H9 (cell line): ENCODE measurements around the gene CEP128. TPM values are rescaled to one million over a fixed set of nuclear protein-coding genes. Genes with fewer than 3 reads are reported as not detected.

Experiments
- DNase-seq: peaks from one replicate; pipeline ENCODE4 v3.0.0-alpha.2; 2017
- H2AFZ ChIP-seq: one replicate; pipeline ENCODE4 v1.6.1; 2013; ENCODE audit warnings: mild to moderate bottlenecking, low read length, control low read depth, moderate library complexity
- H2AK5ac ChIP-seq: 2 replicates; pipeline ENCODE4 v1.6.1; 2013; ENCODE audit warnings: low read length, control low read depth, mixed read lengths; ENCODE audit not compliant: insufficient read length
- H2BK120ac ChIP-seq: one replicate; pipeline ENCODE4 v1.6.1; 2013; ENCODE audit warnings: low read depth, mild to moderate bottlenecking, low read length, control low read depth, inconsistent platforms; ENCODE audit not compliant: poor library complexity, severe bottlenecking
- H2BK12ac ChIP-seq: 2 replicates; pipeline ENCODE4 v1.6.1; 2013; ENCODE audit warnings: low read length, control low read depth, mixed read lengths, low read depth; ENCODE audit not compliant: insufficient read length
- H2BK15ac ChIP-seq: 2 replicates; pipeline ENCODE4 v1.6.1; 2013; ENCODE audit warnings: low read depth, low read length, control low read depth
- H2BK20ac ChIP-seq: one replicate; pipeline ENCODE4 v1.6.1; 2013; ENCODE audit warnings: low read depth, mild to moderate bottlenecking, low read length, control low read depth, inconsistent platforms; ENCODE audit not compliant: poor library complexity, severe bottlenecking
- H2BK5ac ChIP-seq: 2 replicates; pipeline ENCODE4 v1.6.1; 2013; ENCODE audit warnings: low read length, control low read depth, mixed read lengths; ENCODE audit not compliant: insufficient read length
- H3K14ac ChIP-seq: 2 replicates; pipeline ENCODE4 v1.6.1; 2013; ENCODE audit warnings: low read length, control low read depth; ENCODE audit not compliant: insufficient read depth
- H3K18ac ChIP-seq: 2 replicates; pipeline ENCODE4 v1.6.1; 2013; ENCODE audit warnings: low read depth, mild to moderate bottlenecking, mixed read lengths, low read length, control low read depth; ENCODE audit not compliant: insufficient read length
- H3K23ac ChIP-seq: 2 replicates; pipeline ENCODE4 v1.6.1; 2013; ENCODE audit warnings: low read length, control low read depth, mixed read lengths, low read depth; ENCODE audit not compliant: insufficient read length
- H3K23me2 ChIP-seq: 2 replicates; pipeline ENCODE4 v1.6.1; 2013; ENCODE audit warnings: low read depth, mild to moderate bottlenecking, mixed read lengths, low read length, control low read depth; ENCODE audit not compliant: insufficient read length, poor library complexity, severe bottlenecking
- H3K27ac ChIP-seq: 2 replicates; pipeline ENCODE4 v1.5.1; 2013; ENCODE audit warnings: low read length, control low read depth, mixed read lengths, low read depth; ENCODE audit not compliant: insufficient read length
- H3K27me3 ChIP-seq: 2 replicates; pipeline ENCODE4 v1.6.1; 2013; ENCODE audit warnings: low read length, control low read depth, inconsistent platforms; ENCODE audit not compliant: insufficient read depth
- H3K4ac ChIP-seq: 2 replicates; pipeline ENCODE4 v1.6.1; 2013; ENCODE audit warnings: low read depth, mild to moderate bottlenecking, control low read depth, inconsistent platforms, low read length, moderate library complexity
- H3K4me1 ChIP-seq: 2 replicates; pipeline ENCODE4 v1.6.1; 2013; ENCODE audit warnings: low read length, control low read depth, inconsistent platforms; ENCODE audit not compliant: insufficient read depth
- H3K4me2 ChIP-seq: 2 replicates; pipeline ENCODE4 v1.6.1; 2013; ENCODE audit warnings: low read length, control low read depth, mixed read lengths; ENCODE audit not compliant: insufficient read length, insufficient read depth
- H3K56ac ChIP-seq: 2 replicates; pipeline ENCODE4 v1.6.1; 2013; ENCODE audit warnings: low read depth, mild to moderate bottlenecking, mixed read lengths, low read length, control low read depth; ENCODE audit not compliant: insufficient read length
- H3K79me1 ChIP-seq: 2 replicates; pipeline ENCODE4 v1.6.1; 2013; ENCODE audit warnings: low read depth, mild to moderate bottlenecking, moderate library complexity, low read length, control low read depth, inconsistent platforms; ENCODE audit not compliant: insufficient read depth, poor library complexity, severe bottlenecking
- H3K79me2 ChIP-seq: 2 replicates; pipeline ENCODE4 v1.6.1; 2013; ENCODE audit warnings: low read length, control low read depth, inconsistent platforms; ENCODE audit not compliant: insufficient read depth
- H3K9ac ChIP-seq: 2 replicates; pipeline ENCODE4 v1.6.1; 2013; ENCODE audit warnings: low read length, control low read depth, mixed read lengths; ENCODE audit not compliant: insufficient read length; ENCODE audit errors: extremely low read depth
- H3K9me3 ChIP-seq: one replicate; pipeline ENCODE4 v1.6.1; 2013; ENCODE audit warnings: low read depth, low read length, inconsistent platforms; ENCODE audit not compliant: control insufficient read depth
- H3T11ph ChIP-seq: one replicate; pipeline ENCODE4 v1.6.1; 2013; ENCODE audit warnings: mild to moderate bottlenecking, low read length, control low read depth, inconsistent platforms
- H4K20me1 ChIP-seq: one replicate; pipeline ENCODE4 v1.6.1; 2013; ENCODE audit not compliant: control insufficient read depth, insufficient read length, insufficient read depth
- H4K5ac ChIP-seq: 2 replicates; pipeline ENCODE4 v1.6.1; 2013; ENCODE audit warnings: low read depth, mild to moderate bottlenecking, mixed read lengths, low read length, control low read depth; ENCODE audit not compliant: insufficient read length
- H4K8ac ChIP-seq: replicated peaks from 2 replicates; pipeline ENCODE4 v1.6.1; 2013; ENCODE audit warnings: low read length, control low read depth, mixed read lengths, low read depth; ENCODE audit not compliant: insufficient read length
- H4K91ac ChIP-seq: 2 replicates; pipeline ENCODE4 v1.6.1; 2013; ENCODE audit warnings: low read depth, mild to moderate bottlenecking, moderate library complexity, mixed read lengths, low read length, control low read depth; ENCODE audit not compliant: insufficient read length
- H3K27ac Mint-ChIP-seq, 3 experiments: 2 replicates in 2 of 3; 3 replicates in 1 of 3; pipeline ENCODE4 v1.8.0; 2020 to 2021; ENCODE audit warnings: mixed read lengths in 3 of 3, mild to moderate bottlenecking in 1 of 3, moderate library complexity in 1 of 3
- H3K27me3 Mint-ChIP-seq: 2 replicates; pipeline ENCODE4 v1.8.0; 2021; ENCODE audit warnings: low read depth, mild to moderate bottlenecking, moderate library complexity, mixed read lengths
- H3K36me3 Mint-ChIP-seq, 3 experiments: 2 replicates in 2 of 3; 3 replicates in 1 of 3; pipeline ENCODE4 v1.8.0; 2020 to 2021; ENCODE audit warnings: low read depth in 3 of 3, mixed read lengths in 3 of 3; ENCODE audit not compliant: insufficient read depth in 1 of 3
- H3K4me1 Mint-ChIP-seq, 2 experiments: 2 replicates each; pipeline ENCODE4 v1.8.0; 2020; ENCODE audit warnings: mixed read lengths in 2 of 2
- H3K4me3 Mint-ChIP-seq, 2 experiments: 2 replicates in 1 of 2; 3 replicates in 1 of 2; pipeline ENCODE4 v1.8.0; 2020 to 2021; ENCODE audit warnings: mild to moderate bottlenecking in 2 of 2, mixed read lengths in 2 of 2, moderate library complexity in 1 of 2
- H3K9me3 Mint-ChIP-seq, 2 experiments: 2 replicates in 1 of 2; 3 replicates in 1 of 2; pipeline ENCODE4 v1.8.0; 2020; ENCODE audit warnings: mild to moderate bottlenecking in 2 of 2, mixed read lengths in 2 of 2, moderate library complexity in 1 of 2
- CTCF ChIP-seq: fragments of 200-600 bp; sonication (generic); conservative IDR thresholded peaks from 3 replicates; pipeline ENCODE4 v1.8.0; 2021; ENCODE audit warnings: antibody characterized with exemption, mild to moderate bottlenecking
- total RNA-seq: library from RNA; stranded (reverse); gene quantifications from 2 replicates; pipeline ENCODE4 v1.2.1, GENCODE V29; 2021

The CEP128 gene
- total RNA-seq, 1 experiment from 2014 or later = 16.3 TPM

- Mint-ChIP-seq H3K9me3 (no peaks in the 10 kb centered on the region), H3K27me3 (no peaks in the 10 kb centered on the region), H3K4me3 (no peak overlapping the region), H3K27ac (no peak overlapping the region), H3K36me3 (peaks cover 0 to 3% (median 0%) of the 10 kb centered on the region in 3 experiments; a peak in 1 of 7 replicates), H3K4me1 (peaks cover 3 to 4% of the 10 kb centered on the region in 2 experiments; a peak in 1 of 4 replicates)
- Histone ChIP-seq H2AFZ (no peak overlapping the region), H3K9me3 (no peaks in the 10 kb centered on the region), H3K56ac (no peak overlapping the region), H3K27ac (no peak overlapping the region), H2BK12ac (no peak overlapping the region), H3K4me2 (no peak overlapping the region), H3K23me2 (no peaks in the 10 kb centered on the region), H3K79me1 (no peaks in the 10 kb centered on the region), H2BK120ac (no peak overlapping the region), H4K20me1 (no peaks in the 10 kb centered on the region), H3K14ac (no peak overlapping the region), H4K91ac (no peak overlapping the region), H3K9ac (no peak overlapping the region), H3K27me3 (no peaks in the 10 kb centered on the region), H4K8ac (no peak overlapping the region), H3K4ac (no peak overlapping the region), H2BK15ac (no peak overlapping the region), H4K5ac (no peak overlapping the region), H3K79me2 (no peaks in the 10 kb centered on the region), H2BK5ac (no peak overlapping the region), H3K18ac (no peak overlapping the region), H3T11ph (no peak overlapping the region), H3K4me1 (no peaks in the 10 kb centered on the region), H2BK20ac (no peak overlapping the region), H3K23ac (no peak overlapping the region), H2AK5ac (no peak overlapping the region)
- DNase-seq = no peak
- TF ChIP-seq CTCF = no peak
These were observed 165.4 kb downstream of the CEP128 start for GRCh38 chr14:80776186-80776585.
